ENCODE results near the gene MYORG.
A peak's percentile ranks its signal among the peaks of the same experiment; 100 is the strongest.
"Not testable (repeated sequence)": the region's sequence is repeated elsewhere in the genome, so short reads cannot be mapped to it uniquely, and the experiment has no call there.

The MYORG gene

DNA sequence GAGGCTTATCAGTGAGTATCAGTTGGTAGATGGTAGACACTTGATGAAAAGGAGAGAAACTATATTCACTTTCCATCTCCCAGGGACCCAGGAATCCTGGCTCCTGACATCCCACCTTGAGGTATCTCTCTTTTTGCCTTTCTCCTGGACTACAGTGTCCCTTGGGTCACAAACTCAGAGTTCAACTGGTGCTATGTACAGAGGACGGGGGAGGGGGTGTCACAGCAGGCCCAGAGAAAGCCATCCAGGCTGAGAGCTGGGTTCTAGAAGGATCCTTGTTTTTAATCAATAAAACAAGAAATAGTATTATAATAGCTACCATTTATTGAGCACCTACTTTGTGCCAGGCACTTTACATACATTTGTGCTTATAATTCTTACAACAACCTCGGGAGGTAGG is 10.3 kb downstream of the MYORG start:
- H3K36me3 ChIP-seq (ENCODE audit: control insufficient read depth, insufficient read depth, low read length, severe bottlenecking): no peaks in the 10 kb centered on the region
- H3K9me3 ChIP-seq (ENCODE audit: control insufficient read depth, low read length): no peaks in the 10 kb centered on the region
- no peak overlapping the region for H3K4me3 ChIP-seq (ENCODE audit: low read length)
- no peaks in the 10 kb centered on the region for H3K27me3 ChIP-seq (replicated peaks; ENCODE audit: control insufficient read depth, insufficient read depth, low read length)
- no peak for DNase-seq (ENCODE audit: low read depth)
- H3K9ac ChIP-seq (ENCODE audit: low read length): no peak overlapping the region
- peaks cover 14% of the 10 kb centered on the region for H3K4me1 ChIP-seq (ENCODE audit: control insufficient read depth, insufficient read depth, low read length)

DNA sequence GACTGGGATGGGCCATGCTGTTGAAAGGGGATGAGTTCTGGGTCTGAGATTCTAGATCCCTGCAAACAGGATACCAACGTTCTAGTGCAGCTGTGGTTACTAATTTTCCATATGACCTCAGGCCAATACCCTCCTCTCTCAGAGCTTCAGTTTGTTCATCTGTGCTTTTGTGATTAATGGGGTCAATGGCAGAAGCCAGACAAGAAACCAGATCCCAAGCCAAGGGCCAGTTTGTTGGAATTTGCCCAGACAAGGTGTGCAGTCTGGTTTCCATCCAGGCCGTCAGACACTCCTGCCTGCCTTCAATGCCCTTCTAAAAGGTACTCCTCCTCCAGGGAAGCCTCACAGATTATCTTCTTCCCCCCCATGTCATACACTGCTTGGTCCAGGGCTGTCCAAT is 11.4 kb downstream of the MYORG start:
- H3K9me3 ChIP-seq (ENCODE audit: control insufficient read depth, low read length): no peaks in the 10 kb centered on the region
- DNase-seq (ENCODE audit: low read depth): no peak
- H3K4me1 ChIP-seq (ENCODE audit: control insufficient read depth, insufficient read depth, low read length): peaks cover 10% of the 10 kb centered on the region
- H3K9ac ChIP-seq (ENCODE audit: low read length): no peak overlapping the region
- no peaks in the 10 kb centered on the region for H3K36me3 ChIP-seq (ENCODE audit: control insufficient read depth, insufficient read depth, low read length, severe bottlenecking)
- H3K4me3 ChIP-seq (ENCODE audit: low read length): no peak overlapping the region
- H3K27me3 ChIP-seq (replicated peaks; ENCODE audit: control insufficient read depth, insufficient read depth, low read length): no peaks in the 10 kb centered on the region

DNA sequence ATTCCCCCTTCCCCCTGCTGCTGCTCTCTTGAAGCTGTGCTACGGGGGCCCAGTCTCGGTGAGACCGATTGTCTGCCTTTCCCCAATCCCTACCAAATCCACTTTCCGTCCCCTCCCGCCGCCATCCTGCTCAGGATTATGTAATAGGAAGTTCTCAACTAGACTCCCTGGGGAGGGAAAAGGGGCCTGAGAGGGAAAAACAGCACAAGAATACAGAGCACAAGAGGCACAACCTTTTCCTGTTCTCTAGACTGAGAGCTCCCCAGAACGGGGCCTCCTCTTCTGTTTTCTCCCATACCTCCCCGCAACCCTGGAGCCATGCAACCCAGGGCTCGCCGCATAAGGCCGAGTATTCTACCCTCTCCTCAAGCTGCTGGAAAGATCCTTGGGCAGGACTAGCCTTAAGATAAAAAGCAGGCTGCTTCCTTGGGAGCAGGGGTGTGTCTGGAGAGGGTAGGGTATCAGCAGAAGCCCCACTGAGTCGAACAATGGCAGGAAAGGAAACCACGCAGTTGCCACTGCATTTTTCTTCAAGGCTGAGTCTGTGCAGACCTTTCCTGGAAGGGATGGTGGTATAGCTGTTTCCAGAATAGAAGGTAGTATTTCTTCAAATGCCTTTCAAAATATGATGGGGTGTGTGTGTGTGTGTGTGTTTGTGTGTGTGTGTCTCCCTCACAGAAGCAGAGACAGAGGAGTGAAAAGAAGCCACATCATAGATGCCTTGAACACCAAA is 12.9 kb downstream of the MYORG start:
- Histone ChIP-seq H3K36me3 (ENCODE audit: control insufficient read depth, insufficient read depth, low read length, severe bottlenecking) (no peaks in the 10 kb centered on the region), H3K4me3 (ENCODE audit: low read length) (no peak overlapping the region), H3K4me1 (ENCODE audit: control insufficient read depth, insufficient read depth, low read length) (peaks cover 8% of the 10 kb centered on the region), H3K9me3 (ENCODE audit: control insufficient read depth, low read length) (no peaks in the 10 kb centered on the region), H3K27me3 (replicated peaks; ENCODE audit: control insufficient read depth, insufficient read depth, low read length) (no peaks in the 10 kb centered on the region), H3K9ac (ENCODE audit: low read length) (no peak overlapping the region)
- no peak for DNase-seq (ENCODE audit: low read depth)

DNA sequence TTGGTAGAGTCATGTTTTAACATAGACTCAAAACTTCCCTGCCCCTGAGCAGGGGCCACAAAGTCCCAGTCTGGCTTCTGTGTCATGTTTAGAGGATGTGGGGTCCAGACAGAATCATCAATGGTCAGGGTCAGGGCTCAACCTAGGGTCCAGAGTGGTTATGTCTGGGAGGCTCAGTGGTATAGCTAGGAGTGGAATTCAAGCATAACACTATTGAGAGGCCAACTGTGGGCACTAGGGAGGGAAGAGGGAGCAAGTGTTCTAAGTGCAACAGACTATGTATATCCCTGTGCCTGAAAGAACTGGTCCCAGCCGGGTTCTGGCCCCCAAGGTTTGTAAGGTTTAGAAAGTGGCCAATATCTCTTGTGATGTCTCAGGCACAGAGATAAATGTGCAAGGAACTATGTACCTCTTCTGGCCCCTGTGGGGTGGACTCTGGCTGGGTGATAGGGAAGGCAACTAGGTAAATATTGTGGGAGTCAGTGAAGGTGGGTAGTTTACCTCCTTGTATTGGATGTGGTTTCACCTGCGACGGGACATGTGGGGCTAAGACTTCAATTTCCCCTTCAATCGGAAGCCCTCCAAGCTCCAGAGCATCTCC is 14.0 kb downstream of the MYORG start:
- H3K9me3 ChIP-seq (ENCODE audit: control insufficient read depth, low read length): peaks cover 6% of the 10 kb centered on the region
- no peak overlapping the region for H3K4me3 ChIP-seq (ENCODE audit: low read length)
- H3K27me3 ChIP-seq (replicated peaks; ENCODE audit: control insufficient read depth, insufficient read depth, low read length): no peaks in the 10 kb centered on the region
- no peak for DNase-seq (ENCODE audit: low read depth)
- no peak overlapping the region for H3K9ac ChIP-seq (ENCODE audit: low read length)
- no peaks in the 10 kb centered on the region for H3K36me3 ChIP-seq (ENCODE audit: control insufficient read depth, insufficient read depth, low read length, severe bottlenecking)
- peaks cover 8% of the 10 kb centered on the region for H3K4me1 ChIP-seq (ENCODE audit: control insufficient read depth, insufficient read depth, low read length)

- H3K9ac ChIP-seq (ENCODE audit: low read length); H3K27me3 ChIP-seq (replicated peaks; ENCODE audit: control insufficient read depth, insufficient read depth, low read length); DNase-seq (ENCODE audit: low read depth); H3K4me3 ChIP-seq (ENCODE audit: low read length); H3K36me3 ChIP-seq (ENCODE audit: control insufficient read depth, insufficient read depth, low read length, severe bottlenecking); H3K4me1 ChIP-seq (ENCODE audit: control insufficient read depth, insufficient read depth, low read length): not testable (repeated sequence)
- peaks cover 16% of the 10 kb centered on the region for H3K9me3 ChIP-seq (ENCODE audit: control insufficient read depth, low read length)
These were observed 23.7 kb downstream of the MYORG start for GRCh38 chr9:34352957-34353356.

DNA sequence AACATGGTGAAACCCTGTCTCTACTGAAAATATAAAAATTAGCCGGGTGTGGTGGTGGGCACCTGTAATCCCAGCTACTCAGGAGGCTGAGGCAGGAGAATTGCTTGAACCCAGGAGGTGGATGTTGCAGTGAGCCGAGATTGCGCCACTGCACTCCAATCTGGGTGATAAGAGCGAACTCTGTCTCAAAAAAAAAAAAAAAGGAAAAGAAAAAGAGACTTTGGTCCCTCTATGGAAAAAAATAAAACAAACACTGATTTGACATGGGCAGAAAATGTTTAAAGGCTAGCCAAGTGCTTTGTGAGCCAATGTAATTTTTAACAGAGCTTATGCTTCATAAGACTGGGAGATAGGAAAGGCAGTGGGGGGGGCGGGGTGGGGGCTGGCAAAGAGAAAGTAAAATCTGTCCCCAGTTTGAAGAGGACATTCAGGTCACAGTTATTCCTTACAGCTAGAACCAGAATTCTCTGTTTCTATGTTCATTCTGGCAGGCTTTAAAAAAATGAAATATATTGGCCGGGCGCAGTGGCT is 24.5 kb downstream of the MYORG start:
- DNase-seq (ENCODE audit: low read depth); H3K4me1 ChIP-seq (ENCODE audit: control insufficient read depth, insufficient read depth, low read length); H3K27me3 ChIP-seq (replicated peaks; ENCODE audit: control insufficient read depth, insufficient read depth, low read length); H3K36me3 ChIP-seq (ENCODE audit: control insufficient read depth, insufficient read depth, low read length, severe bottlenecking); H3K9ac ChIP-seq (ENCODE audit: low read length); H3K4me3 ChIP-seq (ENCODE audit: low read length); H3K9me3 ChIP-seq (ENCODE audit: control insufficient read depth, low read length): not testable (repeated sequence)

DNA sequence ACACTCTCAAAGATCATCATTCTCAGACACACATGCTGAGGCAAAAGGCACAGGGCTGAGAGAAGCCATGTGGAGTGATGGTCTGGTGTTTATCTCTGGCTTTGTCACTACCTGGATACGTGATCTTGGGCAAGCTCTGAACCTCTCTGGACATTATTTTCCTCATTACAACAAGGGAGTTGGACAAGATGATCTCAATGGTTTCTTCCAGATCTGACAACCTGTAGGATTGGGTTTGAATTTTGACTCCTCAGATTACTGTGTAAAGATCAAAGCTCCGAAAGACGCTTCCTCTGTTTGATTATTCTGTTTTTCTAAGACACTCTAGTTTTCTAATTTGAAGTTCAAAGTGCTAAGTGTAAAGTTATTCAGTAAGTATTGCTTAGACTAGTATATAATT is 27.4 kb downstream of the MYORG start:
- no peak overlapping the region for H3K4me3 ChIP-seq (ENCODE audit: low read length)
- H3K27me3 ChIP-seq (replicated peaks; ENCODE audit: control insufficient read depth, insufficient read depth, low read length): no peaks in the 10 kb centered on the region
- H3K36me3 ChIP-seq (ENCODE audit: control insufficient read depth, insufficient read depth, low read length, severe bottlenecking): no peaks in the 10 kb centered on the region
- no peak for DNase-seq (ENCODE audit: low read depth)
- peaks cover 21% of the 10 kb centered on the region for H3K4me1 ChIP-seq (ENCODE audit: control insufficient read depth, insufficient read depth, low read length)
- H3K9me3 ChIP-seq (ENCODE audit: control insufficient read depth, low read length): no peaks in the 10 kb centered on the region
- no peak overlapping the region for H3K9ac ChIP-seq (ENCODE audit: low read length)

DNA sequence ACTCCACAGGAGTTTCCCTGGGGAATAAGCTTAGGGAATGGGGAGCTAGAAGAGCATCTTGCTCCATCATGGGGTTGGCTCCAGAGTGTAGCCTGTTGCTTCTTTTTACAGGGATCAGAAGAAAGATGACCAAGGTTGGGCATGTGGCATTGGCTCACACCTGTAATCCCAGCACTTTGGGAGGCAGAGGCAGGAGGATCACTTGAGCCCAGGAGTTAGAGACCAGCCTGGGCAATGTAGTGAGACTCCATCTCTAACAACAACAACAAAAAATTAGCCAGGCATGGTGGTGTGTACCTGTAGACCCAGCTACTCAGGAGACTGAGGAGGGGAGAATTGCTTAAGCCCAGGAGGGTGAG is 28.9 kb downstream of the MYORG start:
- Histone ChIP-seq H3K4me3 (ENCODE audit: low read length) (no peak overlapping the region), H3K4me1 (ENCODE audit: control insufficient read depth, insufficient read depth, low read length) (peaks cover 37% of the 10 kb centered on the region), H3K36me3 (ENCODE audit: control insufficient read depth, insufficient read depth, low read length, severe bottlenecking) (no peaks in the 10 kb centered on the region), H3K9ac (ENCODE audit: low read length) (no peak overlapping the region), H3K27me3 (replicated peaks; ENCODE audit: control insufficient read depth, insufficient read depth, low read length) (no peaks in the 10 kb centered on the region), H3K9me3 (ENCODE audit: control insufficient read depth, low read length) (no peaks in the 10 kb centered on the region)
- no peak for DNase-seq (ENCODE audit: low read depth)

- Histone ChIP-seq H3K36me3 (ENCODE audit: control insufficient read depth, insufficient read depth, low read length, severe bottlenecking) (no peaks in the 10 kb centered on the region), H3K4me1 (ENCODE audit: control insufficient read depth, insufficient read depth, low read length) (peaks cover 43% of the 10 kb centered on the region), H3K9me3 (ENCODE audit: control insufficient read depth, low read length) (no peaks in the 10 kb centered on the region), H3K27me3 (replicated peaks; ENCODE audit: control insufficient read depth, insufficient read depth, low read length) (no peaks in the 10 kb centered on the region), H3K4me3 (ENCODE audit: low read length) (no peak overlapping the region), H3K9ac (ENCODE audit: low read length) (no peak overlapping the region)
- DNase-seq (ENCODE audit: low read depth): no peak
These were observed 29.6 kb downstream of the MYORG start for GRCh38 chr9:34346873-34347799.

DNA sequence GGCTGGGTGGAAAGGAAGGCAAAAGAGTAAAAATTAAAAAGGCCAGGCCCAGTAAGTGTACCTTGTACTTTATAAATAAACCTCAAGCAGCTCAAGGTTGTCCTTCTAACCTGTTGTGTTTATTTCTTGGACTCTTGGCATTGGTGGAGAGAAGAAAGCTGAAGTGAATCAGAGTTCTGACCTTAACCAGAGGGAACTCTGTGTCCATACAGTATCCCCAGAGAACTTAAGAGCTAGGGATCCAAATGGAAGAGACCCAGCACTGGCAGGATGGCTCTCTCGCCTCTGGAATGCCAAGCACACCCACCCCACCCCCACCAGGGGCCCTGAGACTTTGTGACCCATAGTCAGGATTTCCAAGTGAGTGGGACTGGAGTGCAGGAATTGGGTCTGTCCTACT is 33.1 kb downstream of the MYORG start:
- Histone ChIP-seq H3K4me3 (ENCODE audit: low read length) (peak overlapping the region; percentile 67), H3K9me3 (ENCODE audit: control insufficient read depth, low read length) (no peaks in the 10 kb centered on the region), H3K4me1 (ENCODE audit: control insufficient read depth, insufficient read depth, low read length) (peaks cover 52% of the 10 kb centered on the region), H3K9ac (ENCODE audit: low read length) (peak overlapping the region; percentile 80), H3K36me3 (ENCODE audit: control insufficient read depth, insufficient read depth, low read length, severe bottlenecking) (peaks cover 16% of the 10 kb centered on the region), H3K27me3 (replicated peaks; ENCODE audit: control insufficient read depth, insufficient read depth, low read length) (no peaks in the 10 kb centered on the region)
- no peak for DNase-seq (ENCODE audit: low read depth)

GRCh38 chr9:34343090-34343489 is 33.6 kb downstream of the MYORG start:
- H3K9ac ChIP-seq (ENCODE audit: low read length): peak overlapping the region; percentile 80
- peaks cover 56% of the 10 kb centered on the region for H3K4me1 ChIP-seq (ENCODE audit: control insufficient read depth, insufficient read depth, low read length)
- DNase-seq (ENCODE audit: low read depth): no peak
- no peaks in the 10 kb centered on the region for H3K27me3 ChIP-seq (replicated peaks; ENCODE audit: control insufficient read depth, insufficient read depth, low read length)
- H3K4me3 ChIP-seq (ENCODE audit: low read length): peak overlapping the region; percentile 67
- no peaks in the 10 kb centered on the region for H3K9me3 ChIP-seq (ENCODE audit: control insufficient read depth, low read length)
- peaks cover 16% of the 10 kb centered on the region for H3K36me3 ChIP-seq (ENCODE audit: control insufficient read depth, insufficient read depth, low read length, severe bottlenecking)

Data from adipocyte (in vitro differentiated cells).